NCI-H82 (cell line): Measurements from ENCODE around the gene ZNF668.

ENCODE experiments used
- DNase-seq: peaks from one replicate; lab custom pipeline; 2025; lab: John Stamatoyannopoulos, UW

Gene ZNF668

GRCh38 chr16:31081428-31082351, 7.7 kb upstream of the ZNF668 start:
- no peak for DNase-seq

DNA sequence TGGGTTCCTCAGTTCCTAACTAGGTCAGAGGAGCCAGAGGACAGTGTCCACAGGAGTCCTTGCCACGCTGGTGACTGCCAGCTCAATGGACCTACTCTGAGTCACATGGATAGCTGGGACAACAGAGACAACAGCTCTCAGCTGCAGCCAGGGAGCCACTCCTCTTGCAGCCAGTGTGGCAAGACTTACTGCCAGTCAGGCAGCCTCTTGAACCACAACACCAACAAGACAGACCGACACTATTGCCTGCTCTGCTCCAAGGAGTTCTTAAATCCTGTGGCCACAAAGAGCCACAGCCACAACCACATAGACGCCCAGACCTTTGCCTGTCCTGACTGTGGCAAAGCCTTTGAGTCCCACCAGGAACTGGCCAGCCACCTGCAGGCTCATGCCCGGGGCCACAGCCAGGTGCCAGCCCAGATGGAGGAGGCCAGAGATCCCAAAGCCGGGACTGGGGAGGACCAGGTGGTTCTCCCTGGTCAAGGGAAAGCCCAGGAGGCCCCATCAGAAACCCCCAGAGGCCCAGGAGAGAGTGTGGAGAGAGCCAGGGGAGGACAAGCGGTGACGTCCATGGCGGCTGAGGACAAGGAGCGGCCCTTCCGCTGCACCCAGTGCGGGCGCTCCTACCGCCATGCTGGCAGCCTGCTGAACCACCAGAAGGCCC, 6.8 kb upstream of the ZNF668 start:
- no peak for DNase-seq

- no peak for DNase-seq
Measured at GRCh38 chr16:31080035-31080629, 6.1 kb upstream of the ZNF668 start.

GRCh38 chr16:31079342-31079944, 5.4 kb upstream of the ZNF668 start:
- DNase-seq, result no peak

DNA sequence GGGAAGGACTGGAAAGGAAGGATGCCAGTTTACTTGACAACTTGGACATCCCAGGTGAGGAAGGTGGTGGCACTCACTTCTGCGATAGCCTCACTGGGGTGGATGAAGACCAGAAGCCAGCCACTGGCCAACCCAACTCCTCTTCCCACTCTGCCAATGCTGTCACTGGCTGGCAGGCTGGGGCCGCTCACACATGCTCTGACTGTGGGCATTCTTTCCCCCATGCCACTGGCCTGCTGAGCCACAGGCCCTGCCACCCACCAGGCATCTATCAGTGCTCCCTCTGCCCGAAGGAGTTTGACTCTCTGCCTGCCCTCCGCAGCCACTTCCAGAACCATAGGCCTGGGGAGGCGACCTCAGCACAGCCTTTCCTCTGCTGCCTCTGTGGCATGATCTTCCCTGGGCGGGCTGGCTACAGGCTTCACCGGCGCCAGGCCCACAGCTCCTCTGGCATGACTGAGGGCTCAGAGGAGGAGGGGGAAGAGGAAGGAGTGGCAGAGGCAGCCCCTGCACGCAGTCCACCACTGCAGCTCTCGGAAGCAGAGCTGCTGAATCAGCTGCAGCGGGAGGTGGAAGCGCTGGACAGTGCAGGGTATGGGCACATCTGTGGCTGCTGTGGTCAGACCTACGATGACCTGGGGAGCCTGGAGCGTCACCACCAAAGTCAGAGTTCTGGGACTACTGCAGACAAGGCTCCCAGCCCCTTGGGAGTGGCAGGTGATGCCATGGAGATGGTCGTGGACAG, 4.7 kb upstream of the ZNF668 start:
- no peak for DNase-seq

- no peak for DNase-seq
Measured at GRCh38 chr16:31077592-31078396, 3.8 kb upstream of the ZNF668 start.

GRCh38 chr16:31077024-31077423, 3.0 kb upstream of the ZNF668 start:
- no peak for DNase-seq

- no peak for DNase-seq
Measured at GRCh38 chr16:31076319-31076718, 2.3 kb upstream of the ZNF668 start.

DNA sequence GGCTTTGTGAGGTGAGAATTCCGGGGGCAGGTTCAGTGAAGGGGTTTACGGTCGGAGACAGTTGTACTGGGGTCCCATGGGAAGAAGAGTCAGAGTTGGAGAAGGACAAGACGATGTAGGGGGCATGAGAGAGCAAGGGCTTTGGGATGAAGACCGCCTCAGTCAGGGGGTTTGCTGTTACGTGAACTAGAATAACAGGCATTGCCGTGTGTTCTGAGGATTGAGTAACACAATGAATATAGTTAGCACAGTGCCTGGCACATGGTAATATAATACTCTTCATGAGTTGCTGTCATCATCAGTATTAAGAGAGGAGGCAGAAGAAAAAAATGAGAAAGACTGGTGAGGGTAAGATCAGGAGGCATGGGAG, 759 bp upstream of the ZNF668 start:
- no peak for DNase-seq

GRCh38 chr16:31073142-31073969, 684 bp downstream of the ZNF668 start:
- peak; percentile 90 for DNase-seq

GRCh38 chr16:31072540-31073141, 1.4 kb downstream of the ZNF668 start:
- DNase-seq, result peak; percentile 29

GRCh38 chr16:31071861-31072260, 2.2 kb downstream of the ZNF668 start:
- peak; percentile 72 for DNase-seq

DNA sequence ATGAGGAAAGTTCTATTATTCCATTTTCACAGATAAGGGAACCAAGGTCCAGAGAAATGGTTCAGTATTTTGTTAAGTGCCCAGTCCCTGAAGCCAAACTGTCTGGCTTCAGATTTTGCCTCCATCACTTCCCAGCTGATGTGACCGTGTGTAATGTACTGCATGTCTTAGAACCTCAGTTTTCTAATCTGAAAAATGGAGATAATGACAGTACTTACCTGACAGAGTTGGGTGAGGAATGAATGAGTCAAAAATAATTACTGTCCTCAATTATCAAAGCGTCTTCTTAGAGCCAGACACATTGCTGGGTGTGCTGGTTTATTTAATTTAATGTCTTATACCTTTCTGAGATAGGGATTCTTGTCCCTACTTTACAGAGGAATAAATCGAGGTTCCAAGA, 6.7 kb downstream of the ZNF668 start:
- no peak for DNase-seq

- peak; percentile 99 for DNase-seq
Measured at GRCh38 chr16:31064882-31065461, 9.1 kb downstream of the ZNF668 start.

DNA sequence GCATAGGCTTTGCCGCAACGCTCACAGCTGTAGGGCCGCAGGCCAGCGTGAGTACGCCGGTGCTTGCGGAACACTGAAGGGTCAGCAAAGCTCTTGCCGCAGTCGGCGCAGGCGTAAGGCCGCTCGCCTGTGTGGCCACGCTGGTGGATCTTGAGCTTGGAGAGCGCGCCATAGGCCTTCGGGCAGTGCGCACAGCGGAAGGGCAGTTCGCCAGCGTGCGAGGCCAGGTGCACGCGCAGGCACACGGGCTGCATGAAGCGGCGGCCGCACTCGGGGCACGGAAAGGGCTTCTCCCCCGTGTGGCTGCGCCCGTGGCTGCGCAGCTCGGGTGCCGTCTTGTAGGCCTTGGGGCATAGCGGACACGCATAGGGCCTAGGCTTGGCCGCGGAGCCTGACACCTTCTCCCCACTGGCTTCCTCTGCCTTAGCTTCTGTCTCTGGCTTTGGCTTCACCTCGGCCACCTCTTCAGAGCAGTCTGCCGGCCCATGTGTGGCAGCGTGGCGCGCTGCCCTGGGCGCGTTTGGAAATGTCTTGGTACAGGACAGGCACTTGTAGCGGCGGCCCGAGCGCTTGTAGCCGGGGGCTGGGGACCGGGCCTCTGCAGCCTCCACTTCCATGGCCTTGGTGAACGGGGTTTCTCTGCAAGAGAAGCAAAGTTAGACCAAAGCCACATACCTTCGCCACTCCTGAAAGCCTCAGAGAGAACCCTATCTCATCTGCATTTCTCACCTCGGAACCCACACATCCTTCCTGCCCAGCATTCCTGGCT, 10.0 kb downstream of the ZNF668 start:
- no peak for DNase-seq

DNA sequence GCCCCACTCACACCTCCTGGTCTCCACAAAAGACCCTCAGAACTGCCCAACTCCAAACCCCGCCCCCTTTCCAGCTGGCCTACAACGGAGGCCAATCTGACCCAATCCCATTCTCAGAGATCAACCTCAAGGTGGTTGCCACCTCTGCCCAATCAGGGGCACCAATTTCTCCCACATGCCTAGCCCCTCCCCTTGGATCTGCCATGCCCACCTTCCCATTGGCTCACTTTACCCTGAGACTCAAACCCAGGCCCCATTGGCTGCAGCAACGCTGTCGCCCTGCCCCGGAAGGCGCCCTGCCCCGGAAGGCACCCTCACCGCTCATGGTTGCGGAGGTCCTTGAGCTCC, 10.6 kb downstream of the ZNF668 start:
- DNase-seq, result no peak

GRCh38 chr16:31061813-31062440, 12.1 kb downstream of the ZNF668 start:
- no peak for DNase-seq

GRCh38 chr16:31061126-31061812, 12.8 kb downstream of the ZNF668 start:
- DNase-seq, result no peak
